ENCODE data around the gene SIPA1L3. TPM values are rescaled to one million over a fixed set of nuclear protein-coding genes. Genes with fewer than 3 reads are reported as not detected.

The SIPA1L3 gene
- polyA plus RNA-seq, 1 of the 3 experiments (the other 2 are of a cell fraction): 11.6 TPM

- Histone ChIP-seq H3K4me1 (ENCODE audit: control insufficient read depth in 1 of 2, insufficient read depth in 2 of 2, low read depth in 1 of 2, low read length in 1 of 2) (no peaks in the 10 kb centered on the region; a peak in 1 of 4 replicates), H3K9me3 (no peaks in the 10 kb centered on the region), H3K9ac (no peak overlapping the region), H4K20me1 (ENCODE audit: insufficient read depth) (no peaks in the 10 kb centered on the region), H3K36me3 (replicated peaks in 1 of 2; ENCODE audit: control insufficient read depth in 1 of 2, insufficient read depth in 2 of 2, low read length in 1 of 2) (peaks cover 0 to 3% of the 10 kb centered on the region in 2 experiments), H2AFZ (ENCODE audit: low read depth) (no peak overlapping the region), H3K9me2 (no peaks in the 10 kb centered on the region), H3K4me3 (ENCODE audit: low read depth in 2 of 2, low read length in 1 of 2) (no peak overlapping the region), H3F3A (replicated peaks; ENCODE audit: insufficient read depth) (peaks cover 3% of the 10 kb centered on the region), H3K27me3 (ENCODE audit: insufficient read depth) (no peaks in the 10 kb centered on the region), H3K4me2 (no peak overlapping the region), H3K79me2 (ENCODE audit: insufficient read depth) (peaks cover 45% of the 10 kb centered on the region), H3K27ac (ENCODE audit: low read depth in 2 of 2, low read length in 1 of 2) (no peak overlapping the region)
- over 99% methylated on average over 7 of the region's 7 CpGs for WGBS (ENCODE audit: low lambda C conversion rate)
- no peak for TF ChIP-seq SMC3 (IDR thresholded peaks at IDR 0.05; ENCODE audit: low read depth, low read length)
- no peak for TF ChIP-seq JUND (IDR thresholded peaks at IDR 0.05)
- no peak for TF ChIP-seq GATA2 (CRISPR knock-in tag; IDR thresholded peaks at IDR 0.05)
- no peak for TF ChIP-seq TAF1 (IDR thresholded peaks at IDR 0.05; ENCODE audit: borderline replicate concordance, low read depth, low read length)
- TF ChIP-seq RFX5 (IDR thresholded peaks at IDR 0.05; ENCODE audit: low read length): no peak
- no peak for TF ChIP-seq MXI1 (IDR thresholded peaks at IDR 0.05; ENCODE audit: low read depth, low read length)
- TF ChIP-seq RXRA (IDR thresholded peaks at IDR 0.05; ENCODE audit: borderline replicate concordance, low read depth): no peak
- TF ChIP-seq IRF3 (IDR thresholded peaks at IDR 0.05; ENCODE audit: low read depth, low read length): no peak
- ChIA-PET CTCF (interaction anchor here (1.5 kb wide), 1 partner anchor 28 kb away, joined by 3 read pairs; no protein-coding TSS in a partner anchor), POLR2A (interaction anchor here (0.6 kb wide), 1 partner anchor 509 kb away, joined by 5 read pairs; the partner anchor contains the start of gene ZNF793)
- DNase-seq: no peak
Observed at GRCh38 chr19:38015761-38016160, 108.8 kb downstream of the SIPA1L3 start.

GRCh38 chr19:38017401-38018151 lies 110.6 kb downstream of the SIPA1L3 start:
- POLR2A ChIA-PET: no interaction called here

More at GRCh38 chr19:38017401-38018151, 110.6 kb downstream of the SIPA1L3 start:
- H3K27ac ChIP-seq (ENCODE audit: low read depth in 2 of 2, low read length in 1 of 2): no peak overlapping the region
- no peaks in the 10 kb centered on the region for H3K9me2 ChIP-seq
- no peak for DNase-seq
- H3K36me3 ChIP-seq (replicated peaks in 1 of 2; ENCODE audit: control insufficient read depth in 1 of 2, insufficient read depth in 2 of 2, low read length in 1 of 2): peaks cover 0 to 3% of the 10 kb centered on the region in 2 experiments
- CTCF ChIA-PET: no interaction called here
- H4K20me1 ChIP-seq (ENCODE audit: insufficient read depth): no peaks in the 10 kb centered on the region
- WGBS (ENCODE audit: low lambda C conversion rate): 96% methylated on average over 6 of the region's 6 CpGs
- no peak overlapping the region for H3K4me2 ChIP-seq
- no peaks in the 10 kb centered on the region for H3K9me3 ChIP-seq
- H3K9ac ChIP-seq: no peak overlapping the region
- no peak overlapping the region for H2AFZ ChIP-seq (ENCODE audit: low read depth)
- peaks cover 40% of the 10 kb centered on the region for H3K79me2 ChIP-seq (ENCODE audit: insufficient read depth)
- no peak for TF ChIP-seq RAD21 (IDR thresholded peaks at IDR 0.05; ENCODE audit: low read length)
- no peak for TF ChIP-seq RXRA (IDR thresholded peaks at IDR 0.05; ENCODE audit: borderline replicate concordance, low read depth)
- TF ChIP-seq PBX3 (IDR thresholded peaks at IDR 0.05): no peak
- no peak overlapping the region for H3K4me3 ChIP-seq (ENCODE audit: low read depth in 2 of 2, low read length in 1 of 2)
- no peaks in the 10 kb centered on the region for H3K27me3 ChIP-seq (ENCODE audit: insufficient read depth)
- peaks cover 0 to 3% of the 10 kb centered on the region in 2 experiments; a peak in 1 of 4 replicates for H3K4me1 ChIP-seq (ENCODE audit: control insufficient read depth in 1 of 2, insufficient read depth in 2 of 2, low read depth in 1 of 2, low read length in 1 of 2)
- no peaks in the 10 kb centered on the region for H3F3A ChIP-seq (replicated peaks; ENCODE audit: insufficient read depth)

All from SK-N-SH (cell line).